Fibroblast of gingiva (primary cell): ENCODE measurements around the gene NUP214.
"Not testable (repeated sequence)": the region's sequence is repeated elsewhere in the genome, so short reads cannot be mapped to it uniquely, and the experiment has no call there.

Experiments
- DNase-seq: peaks from one replicate; pipeline ENCODE4 v3.0.0-alpha.2; 2011; ENCODE audit warnings: low read depth

Gene NUP214

DNA sequence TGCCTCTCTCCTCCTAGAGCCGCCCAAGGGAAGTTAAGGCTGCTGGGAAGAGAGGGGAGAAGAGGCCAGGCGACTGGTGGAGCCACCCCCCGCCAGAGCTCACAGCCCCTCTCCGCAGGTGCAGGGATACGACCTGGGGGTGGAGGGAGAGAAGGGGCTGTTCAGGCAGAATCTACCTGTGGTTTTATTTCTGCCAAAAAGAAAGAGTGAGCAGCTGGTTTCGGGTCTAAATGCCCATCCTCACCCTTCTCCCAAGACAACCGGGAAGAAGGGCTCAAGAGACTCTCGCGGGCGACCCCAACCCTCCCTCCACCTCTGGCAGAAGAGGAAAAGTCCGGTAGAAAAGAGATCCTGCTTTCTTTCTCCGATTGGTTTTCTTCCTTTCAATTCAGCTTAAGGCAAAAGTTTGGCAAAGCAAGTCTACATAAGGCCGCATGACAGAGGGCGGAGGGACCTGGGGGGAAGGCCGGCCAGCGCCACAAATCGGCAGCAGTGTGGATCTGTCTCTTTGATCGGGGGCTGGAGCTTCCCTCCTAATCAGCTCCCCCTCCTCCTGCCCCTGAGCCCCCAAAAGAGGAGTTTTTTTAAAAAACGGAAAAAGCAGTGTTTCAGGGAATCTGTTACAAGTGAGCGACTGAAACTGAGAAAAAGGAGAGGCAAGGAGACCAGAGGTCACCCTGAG, 134.7 kb downstream of the NUP214 start:
- no peak for DNase-seq

DNA sequence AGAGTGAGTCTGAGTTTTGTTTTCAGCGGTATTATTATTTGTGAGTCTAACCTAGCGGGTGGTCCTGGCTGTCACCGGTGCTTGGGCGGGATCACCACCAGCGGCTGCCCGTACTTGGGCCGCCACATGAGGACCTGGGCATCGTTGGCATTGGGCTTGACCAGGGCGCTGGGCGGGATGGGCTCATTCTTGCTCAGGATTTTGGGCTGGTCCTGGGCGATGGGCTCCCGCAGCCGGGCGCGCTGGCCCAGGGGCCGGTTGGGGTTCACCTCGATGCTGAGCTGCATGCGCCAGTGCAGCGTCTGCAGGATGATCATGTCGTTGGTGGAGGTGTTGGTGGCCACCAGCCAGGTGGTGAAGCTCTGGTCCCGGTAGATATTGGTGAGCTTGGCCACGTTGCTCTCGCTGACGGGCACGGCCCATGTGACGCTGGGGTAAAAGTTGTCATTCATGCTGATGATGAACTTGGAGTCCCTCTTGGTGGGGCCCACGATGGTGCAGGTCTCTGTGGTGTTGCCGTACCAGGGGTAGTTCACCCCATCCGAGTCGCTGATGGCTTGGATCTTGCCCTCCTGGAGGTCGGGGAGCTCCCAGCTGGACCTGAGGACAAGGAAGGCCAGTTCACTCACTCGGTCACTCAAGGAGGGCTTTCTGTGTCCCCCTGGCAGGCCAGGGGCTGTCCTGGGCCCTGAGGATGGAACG, 135.5 kb downstream of the NUP214 start:
- DNase-seq, result no peak

DNA sequence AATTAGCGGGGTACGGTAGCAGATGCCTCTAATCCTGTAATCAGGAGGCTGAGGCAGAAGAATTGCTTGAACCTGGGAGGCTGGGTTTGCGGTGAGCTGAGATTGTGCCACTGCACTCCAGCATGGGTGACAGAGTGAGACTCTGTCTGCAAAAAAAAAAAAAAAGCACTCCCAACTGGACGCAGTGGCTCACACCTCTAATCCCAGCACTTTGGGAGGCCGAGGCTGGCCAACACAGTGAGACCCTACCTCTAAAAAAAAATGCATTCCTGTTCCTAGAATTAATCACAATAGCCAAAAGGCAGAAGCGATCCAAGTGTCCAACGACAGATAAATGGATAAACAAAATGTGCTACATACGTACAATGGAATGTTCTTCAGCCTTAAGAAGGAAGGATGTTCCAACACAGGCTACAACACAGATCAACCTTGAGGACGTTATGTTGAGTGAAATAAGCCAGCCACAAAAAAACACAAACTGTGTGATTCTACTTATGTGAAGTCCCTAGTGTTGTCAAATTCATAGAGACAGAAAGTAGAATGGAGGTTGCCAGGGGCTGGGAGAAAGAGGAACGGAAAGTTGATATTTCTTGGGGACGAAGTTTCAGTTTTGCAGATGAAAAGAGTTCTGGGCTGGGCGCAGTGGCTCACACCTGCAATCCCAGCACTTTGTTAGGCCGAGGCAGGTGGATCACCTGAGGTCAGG, 137.1 kb downstream of the NUP214 start:
- no peak for DNase-seq

DNA sequence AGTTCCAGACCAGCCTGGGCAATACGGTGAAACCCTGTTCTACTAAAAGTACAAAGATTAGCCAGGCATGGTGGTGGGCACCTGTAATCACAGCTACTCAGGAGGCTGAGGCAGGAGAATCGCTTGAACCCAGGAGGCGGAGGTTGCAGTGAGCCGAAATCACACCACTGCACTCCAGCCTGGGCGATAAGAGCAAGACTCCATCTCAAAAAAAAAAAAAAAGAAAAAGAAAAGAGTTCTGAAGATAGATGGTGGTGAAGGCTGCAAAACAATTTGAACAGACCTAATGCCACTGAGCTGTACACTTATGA, 137.6 kb downstream of the NUP214 start:
- not testable (repeated sequence) for DNase-seq

- no peak for DNase-seq
Observed at GRCh38 chr9:131263701-131264100, 138.3 kb downstream of the NUP214 start.

DNA sequence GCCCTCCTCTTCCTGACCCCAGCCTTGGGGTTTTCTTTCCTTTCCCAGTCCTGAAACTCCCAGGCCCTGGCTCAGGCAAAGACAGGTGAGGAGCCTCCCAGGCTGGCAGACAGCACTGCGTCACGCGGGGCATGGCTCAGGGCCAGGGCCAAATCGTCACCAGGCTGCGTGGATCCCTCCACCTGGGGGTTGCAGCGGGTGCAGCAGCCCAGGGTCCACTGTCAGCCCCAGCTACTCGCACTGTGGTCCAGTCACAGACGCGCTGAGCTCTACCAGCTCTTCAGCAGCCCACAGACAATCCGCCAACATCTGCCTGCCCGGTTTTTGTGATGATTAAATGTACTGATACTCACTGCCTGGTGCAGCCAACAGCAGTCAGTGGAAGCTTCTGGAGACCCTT, 138.8 kb downstream of the NUP214 start:
- no peak for DNase-seq

DNA sequence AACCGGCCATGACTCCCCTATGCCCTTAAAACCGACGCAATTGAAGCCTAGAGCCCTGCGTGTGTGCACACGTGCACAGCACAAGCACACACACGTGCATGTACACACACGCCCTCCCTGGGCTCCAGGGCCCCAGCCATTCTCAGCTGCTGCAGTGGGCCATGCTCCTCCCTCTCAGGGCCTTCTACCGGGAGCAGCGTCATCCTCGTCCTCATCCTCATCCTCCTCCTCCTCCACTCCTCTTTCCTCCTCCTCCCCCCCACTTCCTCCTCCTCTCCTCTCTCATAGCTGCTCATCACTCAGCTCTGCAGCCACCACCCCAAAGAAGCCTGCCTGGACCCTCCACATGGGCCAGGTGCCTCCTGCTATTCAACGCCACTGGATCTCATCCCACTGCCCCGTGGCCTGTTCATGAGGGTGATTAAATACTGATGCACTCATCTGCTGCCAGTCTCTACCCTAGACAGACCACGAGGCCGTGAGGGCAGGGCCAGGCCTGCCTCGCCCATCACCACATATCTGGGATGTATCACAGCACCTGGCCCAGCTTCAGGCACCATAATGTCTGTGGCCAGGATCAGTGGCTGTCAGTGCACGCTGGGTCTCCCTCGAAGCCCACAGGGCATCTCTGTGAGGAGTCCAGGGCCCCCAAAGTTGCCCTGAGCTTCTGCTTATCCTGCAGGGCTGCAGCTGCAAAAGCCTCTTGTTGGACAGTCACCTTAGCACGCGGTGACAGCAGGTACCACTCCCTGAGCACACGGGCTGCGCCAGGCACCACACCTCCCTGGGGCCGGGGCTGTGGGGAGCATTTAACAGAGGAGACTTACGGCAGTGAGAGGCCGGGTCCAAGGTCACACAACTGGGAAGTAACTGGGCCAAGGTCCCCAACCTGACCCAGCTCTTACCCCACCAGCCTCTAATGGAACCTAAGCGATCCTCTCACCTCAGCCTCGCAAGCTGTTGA, 141.2 kb downstream of the NUP214 start:
- no peak for DNase-seq

- no peak for DNase-seq
Observed at GRCh38 chr9:131270171-131271015, 145.0 kb downstream of the NUP214 start.

DNA sequence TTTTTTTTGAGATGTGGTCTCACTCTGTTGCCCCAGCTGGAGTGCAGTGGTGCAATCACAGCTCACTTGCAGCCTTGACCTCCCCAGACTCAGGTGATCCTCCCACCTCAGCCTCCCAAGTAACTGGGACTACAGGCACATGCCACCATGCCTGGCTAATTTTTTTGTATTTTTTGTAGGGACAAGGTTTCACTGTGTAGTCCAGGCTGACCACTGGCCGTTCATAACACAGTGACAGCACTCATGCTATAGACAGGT, 145.6 kb downstream of the NUP214 start:
- not testable (repeated sequence) for DNase-seq

- no peak for DNase-seq
Observed at GRCh38 chr9:131271506-131271931, 146.1 kb downstream of the NUP214 start.

DNA sequence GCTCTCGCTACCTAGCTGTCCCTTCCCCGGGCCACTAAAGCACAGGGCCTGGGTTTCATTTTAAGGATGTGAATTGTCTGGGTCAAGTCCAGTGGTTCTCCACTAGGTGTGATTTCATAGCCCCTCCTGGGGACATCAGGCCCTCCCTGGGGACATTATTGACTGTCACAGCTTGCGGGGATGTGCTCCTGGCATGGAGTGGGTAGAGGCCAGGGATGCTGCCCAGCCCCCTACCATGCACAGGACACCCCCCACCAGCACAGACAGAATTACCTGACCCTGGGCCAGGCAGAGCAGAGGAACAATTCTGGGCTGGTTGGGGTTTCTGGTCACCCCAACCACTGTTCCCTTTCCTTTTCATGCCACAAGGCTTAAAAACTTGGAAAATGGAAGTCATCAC, 146.8 kb downstream of the NUP214 start:
- no peak for DNase-seq

- no peak for DNase-seq
Observed at GRCh38 chr9:131273146-131273855, 147.9 kb downstream of the NUP214 start.

GRCh38 chr9:131273856-131274673, 148.7 kb downstream of the NUP214 start:
- DNase-seq, result no peak

DNA sequence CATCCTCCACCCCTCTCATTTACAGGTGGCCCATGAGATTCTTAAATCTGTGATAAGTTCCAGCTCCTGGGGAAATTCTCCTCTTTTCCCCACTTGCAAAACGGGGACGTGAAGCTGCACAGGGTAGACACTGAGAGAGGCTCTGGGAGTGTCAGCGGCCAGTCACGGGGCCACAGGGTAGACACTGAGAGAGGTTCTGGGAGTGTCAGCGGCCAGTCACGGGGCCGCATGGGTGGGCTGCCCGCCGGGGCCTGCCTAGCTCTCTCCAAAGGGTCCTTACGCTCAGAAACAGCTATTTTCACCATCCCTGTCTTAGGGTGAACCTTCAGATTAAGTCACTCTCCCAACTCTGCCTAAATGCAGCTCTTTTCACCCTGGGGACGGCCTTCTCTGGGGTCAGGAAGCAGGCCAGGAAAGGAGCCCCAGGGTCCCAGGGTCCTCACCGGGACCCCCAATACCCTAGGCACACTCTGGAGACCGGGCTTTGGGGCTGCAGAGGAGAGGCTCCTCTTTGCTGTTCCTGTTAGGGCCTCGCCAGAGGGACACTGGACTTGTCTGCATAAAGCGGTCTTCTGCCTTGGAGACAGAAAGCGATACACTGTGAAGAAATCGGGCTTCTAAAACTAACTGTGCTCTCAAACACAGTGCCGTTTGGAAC, 149.4 kb downstream of the NUP214 start:
- no peak for DNase-seq

GRCh38 chr9:131275332-131276093, 150.1 kb downstream of the NUP214 start:
- no peak for DNase-seq

DNA sequence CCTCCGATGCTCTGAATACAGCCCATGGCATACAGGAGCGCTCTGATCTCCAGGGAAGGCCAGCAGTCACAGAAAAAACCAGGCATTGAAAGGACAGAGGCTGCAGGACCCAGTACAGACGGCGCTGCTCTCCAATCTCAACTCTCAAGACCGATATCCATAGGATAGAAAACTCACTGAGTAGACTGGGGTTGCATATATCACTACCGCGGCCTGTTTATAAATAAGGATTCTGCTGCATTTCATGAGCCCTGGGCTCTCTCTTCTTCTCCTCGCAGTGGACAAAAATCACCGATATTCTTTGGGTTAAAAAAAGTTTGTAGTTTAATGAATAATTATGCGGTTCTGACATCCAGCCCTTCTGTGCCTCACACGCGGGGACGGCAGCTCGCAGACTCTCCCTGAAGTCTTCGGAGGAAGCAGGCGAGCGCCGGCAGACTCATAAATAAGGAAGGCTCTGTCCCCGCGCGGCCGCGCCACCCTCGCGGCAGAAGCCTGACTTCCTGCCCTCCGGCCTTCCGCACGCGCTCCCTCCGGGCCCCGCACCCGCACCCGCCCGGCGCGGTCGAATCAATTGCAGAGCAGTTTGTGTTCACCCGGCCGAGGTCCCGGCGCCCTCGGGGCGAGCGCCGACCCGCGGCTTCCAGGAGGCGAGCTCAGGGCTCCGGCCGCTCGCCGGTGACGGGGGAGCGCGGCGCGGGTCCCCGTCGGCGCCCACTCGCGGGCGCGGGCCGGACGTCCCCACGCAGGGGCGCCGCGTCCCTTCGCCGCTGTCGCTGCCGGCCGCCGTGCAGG, 150.9 kb downstream of the NUP214 start, which contains the start of gene FAM78A:
TSS of gene FAM78A (minus strand) at position 417 of the 795 bp plus-strand sequence. CDS start at position 86, 331 bp downstream.
- no peak for DNase-seq

- DNase-seq, result no peak
Observed at GRCh38 chr9:131276891-131277286, 151.5 kb downstream of the NUP214 start.
